ENCODE measurements around the gene RFPL2.

The RFPL2 gene

GRCh38 chr22:32218470-32218869 is 13.6 kb upstream of the RFPL2 start:
- no peak for DNase-seq (ENCODE audit: low spot score)

GRCh38 chr22:32217465-32217864 is 12.6 kb upstream of the RFPL2 start:
- DNase-seq (ENCODE audit: low spot score): no peak
- TF ChIP-seq, protein P1, sequence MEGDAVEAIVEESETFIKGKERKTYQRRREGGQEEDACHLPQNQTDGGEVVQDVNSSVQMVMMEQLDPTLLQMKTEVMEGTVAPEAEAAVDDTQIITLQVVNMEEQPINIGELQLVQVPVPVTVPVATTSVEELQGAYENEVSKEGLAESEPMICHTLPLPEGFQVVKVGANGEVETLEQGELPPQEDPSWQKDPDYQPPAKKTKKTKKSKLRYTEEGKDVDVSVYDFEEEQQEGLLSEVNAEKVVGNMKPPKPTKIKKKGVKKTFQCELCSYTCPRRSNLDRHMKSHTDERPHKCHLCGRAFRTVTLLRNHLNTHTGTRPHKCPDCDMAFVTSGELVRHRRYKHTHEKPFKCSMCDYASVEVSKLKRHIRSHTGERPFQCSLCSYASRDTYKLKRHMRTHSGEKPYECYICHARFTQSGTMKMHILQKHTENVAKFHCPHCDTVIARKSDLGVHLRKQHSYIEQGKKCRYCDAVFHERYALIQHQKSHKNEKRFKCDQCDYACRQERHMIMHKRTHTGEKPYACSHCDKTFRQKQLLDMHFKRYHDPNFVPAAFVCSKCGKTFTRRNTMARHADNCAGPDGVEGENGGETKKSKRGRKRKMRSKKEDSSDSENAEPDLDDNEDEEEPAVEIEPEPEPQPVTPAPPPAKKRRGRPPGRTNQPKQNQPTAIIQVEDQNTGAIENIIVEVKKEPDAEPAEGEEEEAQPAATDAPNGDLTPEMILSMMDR (IDR thresholded peaks at IDR 0.05; ENCODE audit: extremely low read depth, missing control alignments): no peak

More at GRCh38 chr22:32218470-32218869, 13.6 kb upstream of the RFPL2 start:
- TF ChIP-seq, protein P1 (IDR thresholded peaks at IDR 0.05; ENCODE audit: extremely low read depth, missing control alignments): no peak

GRCh38 chr22:32216911-32217310 is 12.0 kb upstream of the RFPL2 start:
- no peak for DNase-seq (ENCODE audit: low spot score)

DNA sequence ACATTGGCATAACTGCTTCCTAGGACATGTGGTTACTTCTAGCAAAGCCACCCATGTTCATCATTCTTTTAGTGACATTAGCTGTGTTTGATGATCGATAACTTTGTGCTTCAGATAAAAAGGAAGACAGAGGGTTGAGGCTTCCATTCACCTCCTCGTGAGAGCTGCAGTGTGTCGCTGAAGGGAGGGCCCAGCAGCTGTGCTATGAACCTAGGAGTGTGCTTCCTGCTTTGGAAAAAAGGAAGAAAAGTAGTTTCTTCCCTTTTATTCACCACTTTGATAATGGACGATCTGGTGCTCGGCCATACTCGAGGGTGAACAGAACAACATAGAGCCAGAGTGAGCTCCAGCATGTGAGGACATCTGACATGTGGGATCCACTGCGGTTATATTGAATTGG is 6.1 kb upstream of the RFPL2 start:
- TF ChIP-seq, protein P1 (IDR thresholded peaks at IDR 0.05; ENCODE audit: extremely low read depth, missing control alignments): no peak
- no peak for DNase-seq (ENCODE audit: low spot score)

More at GRCh38 chr22:32216911-32217310, 12.0 kb upstream of the RFPL2 start:
- TF ChIP-seq, protein P1 (IDR thresholded peaks at IDR 0.05; ENCODE audit: extremely low read depth, missing control alignments): no peak

DNA sequence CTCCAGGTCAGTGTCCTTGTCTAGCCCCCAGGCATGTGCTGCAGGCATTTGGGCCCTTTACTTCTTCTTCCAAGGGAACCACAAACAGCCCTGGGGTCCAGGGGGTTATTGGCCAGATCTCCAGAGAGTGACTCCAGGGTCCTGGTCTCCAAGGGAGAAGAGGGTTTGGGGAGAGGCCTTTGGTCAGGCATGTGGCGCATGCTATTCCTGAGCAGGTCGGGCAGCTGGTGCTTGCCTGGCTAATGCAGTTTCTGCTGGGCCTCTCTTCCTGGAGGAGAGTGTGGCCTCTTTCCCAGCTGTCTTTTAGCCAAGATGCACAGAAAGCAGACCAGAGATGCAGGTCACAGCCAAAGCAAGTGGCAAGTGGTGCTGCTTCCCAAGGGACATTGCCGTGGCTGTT is 3.8 kb upstream of the RFPL2 start:
- no peak for DNase-seq (ENCODE audit: low spot score)
- TF ChIP-seq, protein P1 (IDR thresholded peaks at IDR 0.05; ENCODE audit: extremely low read depth, missing control alignments): no peak

DNA sequence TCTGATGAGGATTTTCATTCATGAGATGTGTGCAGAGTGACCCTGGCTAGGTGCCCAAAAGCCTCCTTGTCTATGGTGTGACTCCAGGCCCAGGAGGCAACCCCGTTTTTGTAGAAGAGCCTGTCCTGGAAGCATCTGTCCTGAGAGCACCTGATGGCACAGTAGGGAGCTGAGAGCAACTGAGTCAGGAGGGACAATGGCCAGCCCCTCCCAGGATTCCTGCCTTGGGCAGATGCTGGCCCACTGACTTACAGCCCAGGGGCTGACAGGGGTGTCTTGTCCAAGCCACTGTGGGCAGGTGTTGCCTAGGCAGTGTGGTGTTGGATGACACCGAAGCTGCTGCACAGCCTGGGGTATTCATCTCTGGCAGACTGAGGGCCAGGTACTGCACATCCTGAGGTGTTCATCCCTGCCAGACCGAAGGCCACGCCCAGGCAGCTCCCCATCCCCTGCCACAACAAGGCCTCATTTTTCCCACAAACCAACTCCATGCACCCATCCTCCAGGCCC is 3.2 kb upstream of the RFPL2 start:
- TF ChIP-seq, protein P1 (IDR thresholded peaks at IDR 0.05; ENCODE audit: extremely low read depth, missing control alignments): no peak
- DNase-seq (ENCODE audit: low spot score): no peak

DNA sequence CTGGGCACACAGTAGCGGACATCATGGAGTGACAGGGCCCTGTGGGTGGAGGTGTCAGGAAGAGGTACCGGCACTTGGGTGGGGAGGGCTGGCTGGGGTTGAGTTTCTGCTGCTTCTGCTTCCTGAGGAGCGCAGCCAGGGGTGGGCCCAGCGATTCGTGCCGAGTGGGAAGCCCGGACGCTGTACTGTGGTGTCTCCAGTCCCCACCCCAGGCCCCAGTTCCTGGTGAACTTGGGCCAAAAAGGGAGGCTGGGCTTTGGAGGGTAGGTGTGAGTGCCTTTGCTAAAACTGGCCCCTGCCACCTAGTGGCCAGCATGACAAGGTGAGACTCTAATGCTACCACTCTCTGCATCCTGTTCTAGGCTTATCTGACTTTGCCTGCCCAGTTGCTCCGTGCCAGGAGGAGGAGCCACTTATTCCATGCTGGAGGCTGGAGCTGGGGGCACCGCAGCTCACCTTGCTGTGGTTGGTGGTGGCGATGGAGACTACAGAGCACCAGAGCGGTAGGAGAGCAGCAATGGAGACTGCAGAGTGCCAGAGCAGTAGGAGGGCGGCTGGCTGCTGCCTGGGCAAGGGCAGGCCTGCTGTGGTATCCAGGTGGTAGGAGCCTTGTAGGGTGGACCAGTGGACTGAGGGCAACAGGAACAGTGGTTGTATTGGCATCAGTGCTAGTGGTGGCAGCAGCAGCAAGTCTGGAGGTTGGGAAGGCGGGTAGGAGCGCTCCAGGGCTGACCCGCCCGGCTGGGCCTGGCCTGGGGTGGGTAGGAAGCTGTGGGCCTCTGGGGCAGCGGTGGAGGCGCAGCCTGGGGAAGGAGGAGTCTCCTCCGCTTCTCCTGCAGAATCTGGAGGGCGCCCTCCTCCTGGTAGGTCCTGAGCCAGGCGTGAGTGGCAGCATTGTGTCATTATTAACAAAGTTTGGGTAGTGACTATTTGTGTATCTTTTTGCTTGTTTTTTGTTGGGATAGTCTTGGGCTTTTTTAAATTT is 2.2 kb upstream of the RFPL2 start:
- no peak for DNase-seq (ENCODE audit: low spot score)
- TF ChIP-seq, protein P1 (IDR thresholded peaks at IDR 0.05; ENCODE audit: extremely low read depth, missing control alignments): peak; percentile 74
